ENCODE results near the gene THBD.

Gene THBD

GRCh38 chr20:23092384-23092756 is 42.9 kb upstream of the THBD start:
- no peak overlapping the region for H3K4me3 ChIP-seq (ENCODE audit: low read depth, low read length)
- no peak for TF ChIP-seq CTCF (IDR thresholded peaks at IDR 0.05)
- no peak overlapping the region for H3K4me2 ChIP-seq (ENCODE audit: low read length)
- no peak overlapping the region for H3K9ac ChIP-seq
- no peaks in the 10 kb centered on the region for H3K27me3 ChIP-seq (ENCODE audit: control insufficient read depth, insufficient read depth, low read length)
- no peaks in the 10 kb centered on the region for H3K79me2 ChIP-seq
- no peak overlapping the region for H2AFZ ChIP-seq
- no peaks in the 10 kb centered on the region for H3K9me3 ChIP-seq (ENCODE audit: control insufficient read depth, low read length)
- no peaks in the 10 kb centered on the region for H3K36me3 ChIP-seq (ENCODE audit: control insufficient read depth, insufficient read depth, low read length)
- H3K27ac ChIP-seq: no peak overlapping the region
- peaks cover 8% of the 10 kb centered on the region for H3K4me1 ChIP-seq

GRCh38 chr20:23091721-23092383 is 42.4 kb upstream of the THBD start:
- H3K4me3 ChIP-seq (ENCODE audit: low read depth, low read length): no peak overlapping the region
- no peak overlapping the region for H3K4me2 ChIP-seq (ENCODE audit: low read length)
- no peaks in the 10 kb centered on the region for H3K36me3 ChIP-seq (ENCODE audit: control insufficient read depth, insufficient read depth, low read length)
- H3K27me3 ChIP-seq (ENCODE audit: control insufficient read depth, insufficient read depth, low read length): no peaks in the 10 kb centered on the region
- no peak overlapping the region for H2AFZ ChIP-seq
- no peak overlapping the region for H3K9ac ChIP-seq
- peaks cover 8% of the 10 kb centered on the region for H3K4me1 ChIP-seq
- no peak for TF ChIP-seq CTCF (IDR thresholded peaks at IDR 0.05)
- H3K79me2 ChIP-seq: no peaks in the 10 kb centered on the region
- H3K9me3 ChIP-seq (ENCODE audit: control insufficient read depth, low read length): no peaks in the 10 kb centered on the region
- no peak overlapping the region for H3K27ac ChIP-seq

GRCh38 chr20:23090878-23091277 is 41.4 kb upstream of the THBD start:
- Histone ChIP-seq H2AFZ (no peak overlapping the region), H3K27ac (no peak overlapping the region), H3K9ac (no peak overlapping the region), H3K4me2 (ENCODE audit: low read length) (no peak overlapping the region), H3K4me1 (no peaks in the 10 kb centered on the region), H3K4me3 (ENCODE audit: low read depth, low read length) (no peak overlapping the region), H3K36me3 (ENCODE audit: control insufficient read depth, insufficient read depth, low read length) (no peaks in the 10 kb centered on the region), H3K79me2 (no peaks in the 10 kb centered on the region), H3K9me3 (ENCODE audit: control insufficient read depth, low read length) (no peaks in the 10 kb centered on the region), H3K27me3 (ENCODE audit: control insufficient read depth, insufficient read depth, low read length) (no peaks in the 10 kb centered on the region)
- TF ChIP-seq CTCF (IDR thresholded peaks at IDR 0.05): no peak

- Histone ChIP-seq H2AFZ (no peak overlapping the region), H3K27ac (no peak overlapping the region), H3K79me2 (no peaks in the 10 kb centered on the region), H3K4me2 (ENCODE audit: low read length) (no peak overlapping the region), H3K4me1 (no peaks in the 10 kb centered on the region), H3K9ac (no peak overlapping the region), H3K27me3 (ENCODE audit: control insufficient read depth, insufficient read depth, low read length) (no peaks in the 10 kb centered on the region), H3K9me3 (ENCODE audit: control insufficient read depth, low read length) (no peaks in the 10 kb centered on the region), H3K4me3 (ENCODE audit: low read depth, low read length) (no peak overlapping the region), H3K36me3 (ENCODE audit: control insufficient read depth, insufficient read depth, low read length) (no peaks in the 10 kb centered on the region)
- no peak for TF ChIP-seq CTCF (IDR thresholded peaks at IDR 0.05)
Measured at GRCh38 chr20:23090147-23090546, 40.7 kb upstream of the THBD start.

- Histone ChIP-seq H3K27ac (no peak overlapping the region), H3K4me2 (ENCODE audit: low read length) (no peak overlapping the region), H3K9me3 (ENCODE audit: control insufficient read depth, low read length) (no peaks in the 10 kb centered on the region), H3K27me3 (ENCODE audit: control insufficient read depth, insufficient read depth, low read length) (no peaks in the 10 kb centered on the region), H3K4me3 (ENCODE audit: low read depth, low read length) (no peak overlapping the region), H2AFZ (no peak overlapping the region), H3K36me3 (ENCODE audit: control insufficient read depth, insufficient read depth, low read length) (no peaks in the 10 kb centered on the region), H3K9ac (no peak overlapping the region), H3K79me2 (no peaks in the 10 kb centered on the region), H3K4me1 (no peaks in the 10 kb centered on the region)
- TF ChIP-seq CTCF (IDR thresholded peaks at IDR 0.05): no peak
Measured at GRCh38 chr20:23088866-23089265, 39.4 kb upstream of the THBD start.

Data from parathyroid adenoma (tissue), 2 donors.